K562 (cell line): Measurements from ENCODE around the gene EPB41L3. TPM values are rescaled to one million over a fixed set of nuclear protein-coding genes. Genes with fewer than 3 reads are reported as not detected.

Source experiments
- ATAC-seq: fragments of 200-7000 bp; cut with Tn5 transposase; 3 replicates; pipeline ENCODE4 v1.9.1; 2020; ENCODE audit warnings: moderate library complexity
- BruUV-seq: library from RNA; stranded (reverse); fragments of 400-500 nt; replicated peaks from 2 replicates; lab custom pipeline; 2021; lab: Mats Ljungman, UMichigan
- CTCF ChIA-PET: fragments of 300-600 bp; formaldehyde crosslinking; extraction: SDS; loops from one replicate; lab custom pipeline; 2021; ENCODE audit warnings: low intra/inter-chr PET ratio; lab: Yijun Ruan, JAX
- POLR2A ChIA-PET: fragments of 300-600, 350-650 bp; sonication (Branson Sonifier 250); formaldehyde crosslinking; extraction: SDS; loops from one replicate; lab custom pipeline; 2021; ENCODE audit warnings: antibody characterized with exemption, inconsistent platforms; lab: Yijun Ruan, JAX
- DNase-seq, 4 experiments: peaks; one replicate each; pipeline versions ENCODE4 v3.0.0 to v3.0.0-alpha.2; 2011 to 2018; ENCODE audit warnings: low spot score in 3 of 4, mixed read lengths in 3 of 4; ENCODE audit errors: extremely low read depth in 1 of 4
- FAIRE-seq: peaks from 2 replicates; lab custom pipeline; 2011; peaks lifted over from hg19 to GRCh38; lab: Jason Lieb, UNC
- H2AFZ ChIP-seq: 2 replicates; pipeline ENCODE4 v1.6.0; 2011; ENCODE audit warnings: low read depth, low read length, control low read depth, inconsistent platforms
- H3K27ac ChIP-seq: fragments of 200-600 bp; 3 replicates; pipeline ENCODE4 v1.8.0; 2011; ENCODE audit warnings: low read depth, mild to moderate bottlenecking, control low read depth, inconsistent platforms, low read length, moderate library complexity, mixed read lengths; ENCODE audit errors: extremely low read depth
- H3K27me3 ChIP-seq, 2 experiments: fragments of 300-600 bp in 1 of 2; 2 replicates in 1 of 2; 3 replicates in 1 of 2; pipeline versions ENCODE4 v1.6.0 to v1.8.0; 2011; ENCODE audit warnings: inconsistent platforms in 2 of 2, low read length in 2 of 2, mild to moderate bottlenecking in 1 of 2, mixed read lengths in 1 of 2, moderate library complexity in 1 of 2; ENCODE audit not compliant: control insufficient read depth in 2 of 2, insufficient read depth in 2 of 2
- H3K36me3 ChIP-seq: fragments of 300-600 bp; 3 replicates; pipeline ENCODE4 v1.8.0; 2011; ENCODE audit warnings: mild to moderate bottlenecking, low read length, inconsistent platforms; ENCODE audit not compliant: control insufficient read depth, insufficient read depth
- H3K4me1 ChIP-seq, 2 experiments: fragments of 200-600 bp in 1 of 2; replicated peaks in 1 of 2; 2 replicates in 1 of 2; 3 replicates in 1 of 2; pipeline versions ENCODE4 v1.5.1 to v1.8.0; 2011; ENCODE audit warnings: inconsistent platforms in 2 of 2, low read length in 2 of 2, mild to moderate bottlenecking in 1 of 2, mixed read lengths in 1 of 2, moderate library complexity in 1 of 2; ENCODE audit not compliant: control insufficient read depth in 2 of 2, insufficient read depth in 2 of 2
- H3K4me2 ChIP-seq: 2 replicates; pipeline ENCODE4 v1.6.1; 2011; ENCODE audit warnings: low read length, control low read depth, inconsistent platforms, mixed read lengths; ENCODE audit not compliant: insufficient read depth
- H3K4me3 ChIP-seq: fragments of 200-600 bp; sonication (generic), shearing (Covaris generic); 2 replicates; pipeline ENCODE4 v1.5.1; 2016; ENCODE audit warnings: control low read depth, inconsistent platforms
- H3K79me2 ChIP-seq: fragments of 200-600 bp; 3 replicates; pipeline ENCODE4 v1.8.0; 2011; ENCODE audit warnings: low read length, inconsistent platforms; ENCODE audit not compliant: control insufficient read depth, insufficient read depth
- H3K9ac ChIP-seq, 2 experiments: 2 replicates each; pipeline versions ENCODE4 v1.6.0 to v1.6.1; 2011; ENCODE audit warnings: low read depth in 2 of 2, low read length in 2 of 2, control low read depth in 1 of 2, inconsistent platforms in 1 of 2, mild to moderate bottlenecking in 1 of 2, mixed read lengths in 1 of 2; ENCODE audit not compliant: insufficient read depth in 1 of 2
- H3K9me1 ChIP-seq: one replicate; pipeline ENCODE4 v1.6.0; 2011; ENCODE audit warnings: inconsistent platforms, mild to moderate bottlenecking, low read length, moderate library complexity; ENCODE audit not compliant: control insufficient read depth, insufficient read depth
- H3K9me3 ChIP-seq: replicated peaks from 2 replicates; pipeline ENCODE4 v1.5.1; 2011; ENCODE audit warnings: low read depth, low read length, inconsistent platforms; ENCODE audit not compliant: control insufficient read depth, insufficient read depth
- H4K20me1 ChIP-seq: replicated peaks from 2 replicates; pipeline ENCODE4 v1.6.1; 2011; ENCODE audit warnings: low read length, inconsistent platforms, mixed read lengths; ENCODE audit not compliant: control insufficient read depth, insufficient read depth
- CHCHD3 ChIP-seq: fragments of 250-450 bp; sonication (Bioruptor Pico); IDR thresholded peaks from 2 replicates; pipeline ENCODE4 v2.1.2; 2022; ENCODE audit warnings: mild to moderate bottlenecking
- COPS2 ChIP-seq: fragments of 450-650 bp; conservative IDR thresholded peaks from 2 replicates; pipeline ENCODE4 v1.6.1; 2016; ENCODE audit warnings: mild to moderate bottlenecking, moderate library complexity
- CSDE1 ChIP-seq, 2 experiments: fragments of 450-650 bp; IDR thresholded peaks; 2 replicates each; pipeline ENCODE4 v1.6.1; 2016; ENCODE audit warnings: mild to moderate bottlenecking in 1 of 2
- MYBL2 ChIP-seq, 2 experiments: fragments of 450-650 bp in 1 of 2; sonication (generic) in 1 of 2; formaldehyde crosslinking in 1 of 2; IDR thresholded peaks; 2 replicates each; pipeline versions ENCODE4 v1.6.1 to v1.8.1; 2017 to 2022; ENCODE audit warnings: borderline replicate concordance in 1 of 2, inconsistent platforms in 1 of 2, low read depth in 1 of 2, mild to moderate bottlenecking in 1 of 2, missing genetic modification reagents in 1 of 2, moderate library complexity in 1 of 2
- NFATC3 ChIP-seq: fragments of 450-650 bp; IDR thresholded peaks from 2 replicates; pipeline ENCODE4 v1.6.1; 2017; ENCODE audit warnings: mild to moderate bottlenecking
- PHF21A ChIP-seq: fragments of 450-650 bp; IDR thresholded peaks from 2 replicates; pipeline ENCODE4 v1.6.1; 2017; ENCODE audit warnings: low read depth, borderline replicate concordance
- POLR3A ChIP-seq: IDR thresholded peaks from 2 replicates; pipeline ENCODE4 v1.6.1; 2011; ENCODE audit warnings: borderline replicate concordance, mild to moderate bottlenecking, moderate library complexity; ENCODE audit not compliant: insufficient read length, insufficient read depth; ENCODE audit errors: extremely low read depth
- RBFOX2 ChIP-seq: fragments of 200-400 bp; formaldehyde crosslinking; IDR thresholded peaks from 2 replicates; pipeline ENCODE4 v1.6.1; 2017; ENCODE audit warnings: low read depth, mild to moderate bottlenecking, low read length, moderate library complexity
- STAT5A ChIP-seq: IDR thresholded peaks from 2 replicates; pipeline ENCODE4 v1.6.1; 2012; ENCODE audit warnings: low read length, inconsistent platforms, borderline replicate concordance
- WGBS: fragments of 100-300 bp; shearing (Covaris generic); methylation state at CpG from one replicate; pipeline ENCODE4 v1.1.6; 2016; ENCODE audit warnings: low coverage, mixed read lengths; ENCODE audit not compliant: insufficient coverage; ENCODE audit errors: missing lambda C conversion rate; 5-methylcytosine and 5-hydroxymethylcytosine counted together
- in situ Hi-C: fragments of 300-500 bp; cut with MboI; formaldehyde crosslinking; loops from 4 replicates; pipeline ENCODE4 v1.15.0; 2018; ENCODE audit warnings: inconsistent platforms, mixed read lengths
- intact Hi-C: fragments of 100-400 bp; cut with micrococcal nuclease; formaldehyde crosslinking; loops from 2 replicates; pipeline ENCODE4 v1.14.2; 2022
- polyA plus RNA-seq, 8 experiments: library from polyadenylated mRNA; depleted of rRNA in 4 of 8; stranded (reverse) in 5 of 8; unstranded in 3 of 8; fragments of >200 nt; fragmentation: Nextera tagmentation in 2 of 8; fragmentation: Illumina TruSeq in 1 of 8; extraction: Ambion mirVana in 2 of 8; extraction: Trizol in 1 of 8; gene quantifications; 2 replicates each; pipeline versions ENCODE4 v1.2.1 to v1.2.3, GENCODE V29; 2011 to 2014; ENCODE audit warnings: inconsistent platforms in 1 of 8, missing spikeins in 1 of 8
- total RNA-seq, 7 experiments: library from RNA; depleted of rRNA in 6 of 7; stranded (reverse); fragments of >200 nt in 6 of 7; fragmentation: Illumina TruSeq in 2 of 7; extraction: Trizol in 2 of 7; gene quantifications; 2 replicates each; pipeline versions ENCODE4 v1.2.1 to v1.2.3, GENCODE V29; 2011 to 2021; ENCODE audit warnings: low replicate concordance in 1 of 7

EPB41L3 gene
- total and polyA plus RNA-seq, 9 of the 15 experiments (the other 6 are each of a cell fraction or from before 2014, with no cell fraction given) = 0.44 to 0.49 TPM; not detected in 7

- TF ChIP-seq POLR3A = no peak
- TF ChIP-seq MYBL2 (IDR thresholded peaks at IDR 0.05; ENCODE audit: low read depth) = no peak
- no peak for TF ChIP-seq MYBL2 (CRISPR knock-in tag; IDR thresholded peaks at IDR 0.05; ENCODE audit: borderline replicate concordance)
- no peak for TF ChIP-seq STAT5A
- no peak for TF ChIP-seq CHCHD3 (CRISPR knock-in tag)
- no peak for TF ChIP-seq RBFOX2
- no peak for TF ChIP-seq PHF21A
- no peak for TF ChIP-seq CSDE1 (IDR thresholded peaks at IDR 0.05)
Observed at GRCh38 chr18:5476961-5477800, 66.6 kb downstream of the EPB41L3 start (continued).

GRCh38 chr18:5475267-5475666, 68.5 kb downstream of the EPB41L3 start:
- ATAC-seq = no peak
- Histone ChIP-seq H4K20me1 (no peaks in the 10 kb centered on the region), H3K4me3 (no peak overlapping the region), H3K4me1 (no peaks in the 10 kb centered on the region), H2AFZ (no peak overlapping the region), H3K9me3 (no peaks in the 10 kb centered on the region), H3K9me1 (no peaks in the 10 kb centered on the region), H3K4me2 (no peak overlapping the region), H3K9ac (no peak overlapping the region), H3K27me3 (no peaks in the 10 kb centered on the region), H3K79me2 (no peaks in the 10 kb centered on the region), H3K36me3 (no peaks in the 10 kb centered on the region), H3K27ac (no peak overlapping the region)
- TF ChIP-seq NFATC3 (no peak), COPS2 (no peak)
- in situ Hi-C loops = no loop called here
- ChIA-PET POLR2A (no interaction called here), CTCF (no interaction called here)
- whole genome bisulfite sequencing = 3% methylated on average over 8 of the region's 8 CpGs
- intact Hi-C loops = no loop called here
- FAIRE-seq = no peak
- DNase-seq = no peak
- BruUV-seq = no TSS peak
